ENCODE measurements around the gene MXD4. TPM values are rescaled to one million over a fixed set of nuclear protein-coding genes. Genes with fewer than 3 reads are reported as not detected.

The MXD4 gene
- total RNA-seq, 2 donors from 2014 or later: 33.4 to 34.9 TPM

DNA sequence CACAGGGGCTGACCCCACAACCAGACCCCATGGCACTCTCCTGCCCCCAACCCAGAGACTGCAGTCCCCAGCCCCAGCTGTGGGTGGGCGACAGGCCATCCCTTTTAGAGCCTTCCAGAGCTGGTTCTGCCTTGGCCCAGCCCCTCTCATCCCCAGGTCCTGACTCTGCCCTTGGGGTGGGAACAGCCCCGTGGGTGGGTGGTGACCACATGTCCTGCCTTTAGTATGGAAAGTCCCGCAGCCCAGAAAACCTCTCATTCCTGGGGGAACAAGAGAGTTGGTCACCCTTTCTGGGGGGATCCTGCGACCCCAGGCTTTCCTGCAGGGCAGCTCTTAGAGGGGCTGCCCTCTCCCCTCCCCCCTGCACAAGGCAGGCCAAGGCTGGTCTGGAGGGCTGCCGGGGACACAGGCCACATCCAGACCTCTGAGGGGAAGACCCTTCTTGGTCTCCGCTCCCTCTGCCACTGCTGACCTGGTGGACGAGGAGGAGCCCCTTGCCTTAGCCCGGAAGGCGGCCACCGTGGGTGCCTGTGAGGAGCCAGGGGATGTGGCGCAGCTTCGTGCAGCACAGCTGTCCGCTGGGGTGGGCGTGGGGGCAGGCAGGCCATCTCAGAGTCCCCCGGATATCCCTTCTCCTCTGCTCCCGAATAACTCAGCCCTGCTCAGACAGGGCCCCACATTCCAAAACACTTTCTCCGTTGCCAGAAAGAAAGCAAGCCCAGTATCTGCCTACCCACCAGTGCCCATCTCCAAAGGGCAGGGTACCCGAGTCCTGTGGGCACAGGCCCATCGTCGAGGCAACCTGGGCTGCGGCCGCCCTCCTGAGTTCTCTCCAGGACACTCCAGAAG lies 6.7 kb upstream of the MXD4 start:
- TF ChIP-seq, protein P1, sequence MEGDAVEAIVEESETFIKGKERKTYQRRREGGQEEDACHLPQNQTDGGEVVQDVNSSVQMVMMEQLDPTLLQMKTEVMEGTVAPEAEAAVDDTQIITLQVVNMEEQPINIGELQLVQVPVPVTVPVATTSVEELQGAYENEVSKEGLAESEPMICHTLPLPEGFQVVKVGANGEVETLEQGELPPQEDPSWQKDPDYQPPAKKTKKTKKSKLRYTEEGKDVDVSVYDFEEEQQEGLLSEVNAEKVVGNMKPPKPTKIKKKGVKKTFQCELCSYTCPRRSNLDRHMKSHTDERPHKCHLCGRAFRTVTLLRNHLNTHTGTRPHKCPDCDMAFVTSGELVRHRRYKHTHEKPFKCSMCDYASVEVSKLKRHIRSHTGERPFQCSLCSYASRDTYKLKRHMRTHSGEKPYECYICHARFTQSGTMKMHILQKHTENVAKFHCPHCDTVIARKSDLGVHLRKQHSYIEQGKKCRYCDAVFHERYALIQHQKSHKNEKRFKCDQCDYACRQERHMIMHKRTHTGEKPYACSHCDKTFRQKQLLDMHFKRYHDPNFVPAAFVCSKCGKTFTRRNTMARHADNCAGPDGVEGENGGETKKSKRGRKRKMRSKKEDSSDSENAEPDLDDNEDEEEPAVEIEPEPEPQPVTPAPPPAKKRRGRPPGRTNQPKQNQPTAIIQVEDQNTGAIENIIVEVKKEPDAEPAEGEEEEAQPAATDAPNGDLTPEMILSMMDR (IDR thresholded peaks at IDR 0.05): no peak
- Histone ChIP-seq H3K27me3 (no peaks in the 10 kb centered on the region), H3K36me3 (no peaks in the 10 kb centered on the region), H3K9me3 (no peaks in the 10 kb centered on the region), H3K4me3 (no peak overlapping the region), H3K4me1 (peaks cover 0 to 44% of the 10 kb centered on the region in 2 donors), H3K27ac (no peak overlapping the region)
- DNase-seq (ENCODE audit: low spot score): no peak

DNA sequence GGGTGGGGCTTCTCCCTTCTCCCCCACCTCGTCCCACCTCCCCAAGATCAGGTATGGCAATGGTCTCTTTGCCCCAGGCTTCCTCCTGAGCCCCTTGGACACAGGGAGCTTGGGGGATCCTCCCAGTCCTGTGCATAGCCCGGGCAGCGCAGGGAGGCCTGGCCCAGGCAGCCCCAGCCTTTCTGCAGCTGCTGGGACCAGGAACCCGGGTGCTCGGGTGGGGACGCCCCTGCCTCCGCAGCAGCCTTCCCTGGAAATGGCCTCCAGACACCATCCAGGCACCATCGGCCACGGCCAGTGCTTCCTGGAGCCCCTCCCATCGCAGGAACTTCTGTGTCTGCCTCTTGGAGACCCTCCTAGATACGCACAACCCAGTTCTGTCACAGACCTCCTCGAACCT lies 5.9 kb upstream of the MXD4 start:
- TF ChIP-seq, protein P1 (IDR thresholded peaks at IDR 0.05): no peak
- H3K4me1 ChIP-seq: peaks cover 0 to 51% of the 10 kb centered on the region in 2 donors

DNA sequence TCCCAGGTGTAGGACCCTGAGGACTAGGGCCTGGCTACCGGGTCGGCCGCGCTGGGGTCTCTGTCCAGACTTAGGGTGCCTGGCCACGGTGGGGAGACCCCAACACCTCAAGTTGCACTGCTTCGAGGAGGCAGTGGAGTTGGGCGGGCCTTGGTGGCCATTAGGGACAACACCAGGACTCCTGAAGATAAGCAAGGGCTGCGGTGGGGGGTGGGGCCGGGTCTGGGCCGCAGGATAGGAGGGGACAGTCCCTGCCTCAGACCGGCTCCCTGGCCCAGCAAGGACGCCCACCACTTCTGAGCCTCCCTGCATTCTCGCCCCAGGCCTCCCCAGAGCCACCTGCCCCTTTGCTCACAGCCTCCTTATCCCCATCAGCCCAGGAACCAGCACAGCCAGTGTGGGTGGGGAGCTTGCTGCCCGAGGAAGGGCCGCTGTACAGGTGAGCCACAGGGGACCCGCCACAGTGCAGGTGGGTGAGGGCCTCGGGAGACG lies 5.5 kb upstream of the MXD4 start:
- no peaks in the 10 kb centered on the region for H3K9me3 ChIP-seq

More for the DNA sequence above, 5.9 kb upstream of the MXD4 start:
- Histone ChIP-seq H3K36me3 (no peaks in the 10 kb centered on the region), H3K27ac (no peak overlapping the region), H3K4me3 (no peak overlapping the region), H3K9me3 (no peaks in the 10 kb centered on the region), H3K27me3 (no peaks in the 10 kb centered on the region)
- DNase-seq (ENCODE audit: low spot score): no peak

DNA sequence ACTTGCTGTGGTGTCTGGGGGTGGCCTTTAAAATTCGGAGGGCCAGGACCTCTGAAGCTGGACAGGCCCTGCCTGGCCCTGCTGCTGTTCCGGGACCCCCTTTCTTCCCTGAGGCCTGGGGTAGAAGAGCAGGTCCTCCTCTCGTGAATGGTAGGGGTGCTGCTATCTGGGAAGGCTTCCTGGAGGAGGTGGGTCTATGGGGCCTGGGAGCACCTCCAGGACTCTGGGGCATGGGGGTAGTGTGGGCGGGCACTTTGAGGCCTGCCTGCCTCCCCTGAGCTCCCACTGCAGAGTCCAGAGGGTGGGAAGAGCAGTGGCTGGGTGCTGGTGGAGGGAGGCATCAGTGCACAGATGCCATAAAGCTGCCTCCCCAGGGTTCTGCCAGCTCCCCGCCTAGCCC lies 4.9 kb upstream of the MXD4 start:
- peaks cover 0 to 55% of the 10 kb centered on the region in 2 donors for H3K4me1 ChIP-seq
- TF ChIP-seq, protein P1 (IDR thresholded peaks at IDR 0.05): no peak
- no peak for DNase-seq (ENCODE audit: low spot score)
- no peaks in the 10 kb centered on the region for H3K27me3 ChIP-seq
- H3K4me3 ChIP-seq: no peak overlapping the region
- no peaks in the 10 kb centered on the region for H3K36me3 ChIP-seq
- no peaks in the 10 kb centered on the region for H3K9me3 ChIP-seq
- H3K27ac ChIP-seq: peak overlapping the region in 1 of 2 donors; percentile 10

More for the DNA sequence above, 5.5 kb upstream of the MXD4 start:
- no peak overlapping the region for H3K4me3 ChIP-seq
- TF ChIP-seq, protein P1 (IDR thresholded peaks at IDR 0.05): no peak
- H3K27ac ChIP-seq: no peak overlapping the region
- H3K27me3 ChIP-seq: no peaks in the 10 kb centered on the region
- H3K4me1 ChIP-seq: peaks cover 0 to 55% of the 10 kb centered on the region in 2 donors
- no peaks in the 10 kb centered on the region for H3K36me3 ChIP-seq
- DNase-seq (ENCODE audit: low spot score): no peak

DNA sequence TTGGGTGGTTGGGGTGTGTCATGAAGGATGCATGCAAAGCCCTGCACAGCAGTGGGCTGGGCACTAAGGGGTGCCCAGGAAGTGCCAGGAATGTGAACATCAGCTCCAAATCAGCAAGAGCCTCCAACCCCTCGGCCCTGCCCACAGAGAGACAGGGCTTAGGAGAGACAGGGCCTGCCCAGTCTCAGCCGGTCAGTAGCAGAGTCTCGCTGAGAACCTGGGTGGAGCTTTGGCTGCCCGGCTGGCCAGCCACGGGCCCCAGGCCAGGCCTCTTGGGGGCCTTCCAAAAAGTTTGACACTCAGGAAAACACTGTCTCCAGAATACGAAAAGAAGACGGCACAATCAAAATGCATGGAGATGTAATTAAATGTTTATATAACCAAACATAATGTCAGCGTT lies 4.3 kb upstream of the MXD4 start:
- peak; percentile 76 for DNase-seq (ENCODE audit: low spot score)
- TF ChIP-seq, protein P1 (IDR thresholded peaks at IDR 0.05): no peak
- Histone ChIP-seq H3K27ac (peak overlapping the region; percentile 44 to 69), H3K9me3 (no peaks in the 10 kb centered on the region), H3K36me3 (no peaks in the 10 kb centered on the region), H3K4me3 (no peak overlapping the region), H3K27me3 (no peaks in the 10 kb centered on the region), H3K4me1 (peaks cover 0 to 55% of the 10 kb centered on the region in 2 donors)

All from right atrium auricular region (tissue), 2 donors.